Measurements from ENCODE around the gene TAS2R1. TPM values are rescaled to one million over a fixed set of nuclear protein-coding genes. Genes with fewer than 3 reads are reported as not detected.

Gene TAS2R1
- total and polyA plus RNA-seq, 10 of the 15 experiments (the other 5 are each of a cell fraction or from before 2014, with no cell fraction given) = not detected

GRCh38 chr5:9641806-9642355 lies 11.7 kb upstream of the TAS2R1 start:
- WGBS (ENCODE audit: insufficient coverage, insufficient replicate concordance, low lambda C conversion rate, missing lambda C conversion rate) = 40% methylated on average over 7 of the region's 7 CpGs
- no TSS peak for BruUV-seq (replicated peaks)
- Histone ChIP-seq H2AFZ (ENCODE audit: control insufficient read depth, low read depth, low read length) (no peak overlapping the region), H3K27me3 (replicated peaks in 1 of 2; ENCODE audit: control insufficient read depth in 2 of 2, insufficient read depth in 2 of 2, low read length in 1 of 2) (no peaks in the 10 kb centered on the region), H3K9ac (ENCODE audit: control insufficient read depth, insufficient read depth, low read length) (no peak overlapping the region), H3K4me1 (ENCODE audit: control insufficient read depth, insufficient read depth, low read length) (no peaks in the 10 kb centered on the region), H3K27ac (ENCODE audit: control insufficient read depth, insufficient read depth) (no peak overlapping the region), H3K79me2 (ENCODE audit: control insufficient read depth, insufficient read depth, low read length) (no peaks in the 10 kb centered on the region), H3K36me3 (ENCODE audit: control insufficient read depth in 2 of 2, insufficient read depth in 2 of 2, low read length in 1 of 2) (no peaks in the 10 kb centered on the region), H4K20me1 (ENCODE audit: control insufficient read depth, insufficient read depth) (no peaks in the 10 kb centered on the region), H3K4me3 (no peak overlapping the region), H3K4me2 (ENCODE audit: control insufficient read depth, insufficient read depth) (no peak overlapping the region), H3K9me3 (replicated peaks; ENCODE audit: control insufficient read depth, insufficient read depth, low read length) (no peaks in the 10 kb centered on the region; the same call in 2 of the 3 replicates)
- DNase-seq (ENCODE audit: low read depth, low spot score) (no peak), FAIRE-seq (no peak), ATAC-seq (no peak)
- in situ Hi-C loops (cut with MboI) (no loop called here), intact Hi-C loops (cut with micrococcal nuclease; ENCODE audit: unreplicated experiment) (no loop called here)
- RAD21 ChIA-PET (ENCODE audit: unreplicated experiment) = no interaction called here
- POLR2A ChIA-PET = no interaction called here
- CTCF ChIA-PET = no interaction called here
- SMC1A ChIA-PET (ENCODE audit: uncharacterized antibody, unreplicated experiment) = no interaction called here
- no peak for TF ChIP-seq BMI1 (IDR thresholded peaks at IDR 0.05; ENCODE audit: borderline replicate concordance)
- no peak for TF ChIP-seq ELK1 (IDR thresholded peaks at IDR 0.05; ENCODE audit: low read depth, low read length)
- no peak for TF ChIP-seq CUX1 (IDR thresholded peaks at IDR 0.05; ENCODE audit: insufficient replicate concordance, low read depth, low read length)
- no peak for TF ChIP-seq BCL3 (IDR thresholded peaks at IDR 0.05; ENCODE audit: borderline replicate concordance, insufficient read depth, low read depth, low read length, poor library complexity, severe bottlenecking)
- no peak for TF ChIP-seq NR2F1 (conservative IDR thresholded peaks at IDR 0.05)
- TF ChIP-seq NBN (IDR thresholded peaks at IDR 0.05) = no peak
- no peak for TF ChIP-seq IRF4 (IDR thresholded peaks at IDR 0.05; ENCODE audit: low read depth, low read length)
- TF ChIP-seq EP300 (IDR thresholded peaks at IDR 0.05; ENCODE audit: borderline replicate concordance in 1 of 2, control insufficient read depth in 1 of 2, low read depth in 2 of 2, low read length in 2 of 2) = no peak
- no peak for TF ChIP-seq RAD51 (IDR thresholded peaks at IDR 0.05)
- no peak for TF ChIP-seq ZZZ3 (IDR thresholded peaks at IDR 0.05; ENCODE audit: control insufficient read depth, insufficient read length, low read depth)
- no peak for TF ChIP-seq ZNF687 (IDR thresholded peaks at IDR 0.05)
